ENCODE results near the gene PALD1.

PALD1 gene

GRCh38 chr10:70571236-70571635 lies 92.7 kb downstream of the PALD1 start:
- in situ Hi-C loops (cut with MboI; ENCODE audit: low sequenced_read_pairs, unreplicated experiment) = no loop called here
- no peak for DNase-seq (ENCODE audit: low spot score)
- TF ChIP-seq CTCF (IDR thresholded peaks at IDR 0.05; ENCODE audit: borderline replicate concordance, control extremely low read depth, extremely low read depth, insufficient read depth, missing control alignments) = no peak

GRCh38 chr10:70571636-70572439 lies 93.3 kb downstream of the PALD1 start:
- DNase-seq (ENCODE audit: low spot score) = no peak
- in situ Hi-C loops (cut with MboI; ENCODE audit: low sequenced_read_pairs, unreplicated experiment) = no loop called here

GRCh38 chr10:70573599-70574506 lies 95.3 kb downstream of the PALD1 start:
- DNase-seq (ENCODE audit: low spot score) = no peak
- TF ChIP-seq CTCF (IDR thresholded peaks at IDR 0.05; ENCODE audit: borderline replicate concordance, control extremely low read depth, extremely low read depth, insufficient read depth, missing control alignments) = no peak
- in situ Hi-C loops (cut with MboI; ENCODE audit: low sequenced_read_pairs, unreplicated experiment) = no loop called here

More at GRCh38 chr10:70571636-70572439, 93.3 kb downstream of the PALD1 start:
- TF ChIP-seq CTCF (IDR thresholded peaks at IDR 0.05; ENCODE audit: borderline replicate concordance, control extremely low read depth, extremely low read depth, insufficient read depth, missing control alignments) = no peak

GRCh38 chr10:70575486-70575873 lies 96.9 kb downstream of the PALD1 start:
- no peak for TF ChIP-seq CTCF (IDR thresholded peaks at IDR 0.05; ENCODE audit: borderline replicate concordance, control extremely low read depth, extremely low read depth, insufficient read depth, missing control alignments)
- DNase-seq (ENCODE audit: low spot score) = no peak
- in situ Hi-C loops (cut with MboI; ENCODE audit: low sequenced_read_pairs, unreplicated experiment) = no loop called here

GRCh38 chr10:70575874-70576802 lies 97.6 kb downstream of the PALD1 start:
- DNase-seq (ENCODE audit: low spot score) = no peak
- in situ Hi-C loops (cut with MboI; ENCODE audit: low sequenced_read_pairs, unreplicated experiment) = no loop called here
- no peak for TF ChIP-seq CTCF (IDR thresholded peaks at IDR 0.05; ENCODE audit: borderline replicate concordance, control extremely low read depth, extremely low read depth, insufficient read depth, missing control alignments)
